Measurements from ENCODE around the gene NDUFAF2.

Gene NDUFAF2

DNA sequence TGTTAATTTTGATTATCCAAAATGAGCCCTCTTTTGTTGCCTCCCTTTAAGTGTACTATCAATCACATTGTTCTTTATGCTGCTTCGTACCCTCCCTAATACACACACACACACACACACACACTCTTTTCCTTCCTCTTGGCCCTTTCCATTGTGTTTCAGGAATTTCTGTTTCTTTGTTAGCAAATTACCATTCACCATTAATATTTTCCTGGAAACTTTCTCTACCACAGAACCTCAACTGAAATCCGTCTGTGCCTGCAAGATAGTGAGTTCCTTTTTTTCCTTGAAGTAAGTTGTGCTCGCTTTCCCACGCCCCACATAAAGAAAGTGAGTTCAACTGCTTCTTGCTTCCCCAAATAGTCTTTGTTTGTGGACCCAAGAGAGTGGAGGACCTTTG, 155.4 kb downstream of the NDUFAF2 start:
- H3K27ac ChIP-seq (ENCODE audit: insufficient read depth in 1 of 2, low read depth in 1 of 2, low read length in 2 of 2, poor library complexity in 1 of 2, severe bottlenecking in 2 of 2): peak overlapping the region; percentile 20 to 74
- H3K9me3 ChIP-seq (ENCODE audit: control extremely low read depth in 1 of 5, control insufficient read depth in 4 of 5, insufficient read depth in 2 of 5, low read depth in 1 of 5, low read length in 4 of 5): peaks cover 0 to 13% (median 0%) of the 10 kb centered on the region in 5 experiments
- CTCF ChIA-PET: interaction anchor here (0.7 to 1.0 kb wide), 3 partner anchors 12 to 100 kb away, joined by 3 to 4 read pairs (median 3); no protein-coding TSS in a partner anchor
- POLR2A ChIA-PET: no interaction called here
- 3% methylated on average over 3 of the region's 4 CpGs for WGBS (ENCODE audit: insufficient coverage)
- H3K27me3 ChIP-seq (replicated peaks in 2 of 5; ENCODE audit: control insufficient read depth in 4 of 5, insufficient read depth in 5 of 5, low read length in 4 of 5): no peaks in the 10 kb centered on the region
- peak overlapping the region in 2 of 7 experiments; percentile 5 to 14 for H3K4me3 ChIP-seq (ENCODE audit: control insufficient read depth in 1 of 7, extremely low read depth in 1 of 7, insufficient read depth in 4 of 7, low read depth in 2 of 7, low read length in 6 of 7)
- peak; percentile 57 to 92 (median 86) for DNase-seq
- H3K36me3 ChIP-seq (ENCODE audit: control insufficient read depth in 4 of 4, insufficient read depth in 4 of 4, low read length in 3 of 4): peaks cover 0 to 18% (median 4%) of the 10 kb centered on the region in 4 experiments
- peaks cover 4 to 19% (median 9%) of the 10 kb centered on the region in 4 experiments for H3K4me1 ChIP-seq (ENCODE audit: control extremely low read depth in 1 of 4, control insufficient read depth in 4 of 4, insufficient read depth in 4 of 4, low read length in 3 of 4)

DNA sequence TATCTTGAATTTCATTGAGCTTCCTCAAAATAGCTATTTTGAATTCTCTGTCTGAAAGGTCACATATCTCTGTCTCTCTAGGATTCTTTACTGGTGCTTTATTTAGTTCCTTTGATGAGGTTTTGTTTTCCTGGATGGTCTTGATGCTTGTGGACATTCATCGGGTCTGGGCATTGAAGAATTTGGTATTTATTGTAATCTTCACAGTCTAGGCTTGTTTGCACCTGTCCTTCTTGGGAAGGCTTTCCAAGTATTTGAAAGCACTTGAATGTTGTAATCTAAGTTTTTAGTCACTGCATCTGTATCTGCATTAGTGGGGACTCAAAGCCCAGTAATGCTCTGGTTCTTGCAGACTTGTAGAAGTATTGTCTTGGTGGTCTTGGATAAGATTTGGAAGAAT, 169.4 kb downstream of the NDUFAF2 start:
- CTCF ChIA-PET: interaction anchor here (0.6 kb wide), 1 partner anchor 27 kb away, joined by 3 read pairs; no protein-coding TSS in a partner anchor
- Histone ChIP-seq H3K9me3 (ENCODE audit: control extremely low read depth in 1 of 5, control insufficient read depth in 4 of 5, insufficient read depth in 2 of 5, low read depth in 1 of 5, low read length in 4 of 5) (peaks cover 0 to 8% (median 4%) of the 10 kb centered on the region in 5 experiments), H3K4me1 (ENCODE audit: control extremely low read depth in 1 of 4, control insufficient read depth in 4 of 4, insufficient read depth in 4 of 4, low read length in 3 of 4) (peaks cover 0 to under 1% (median 0%) of the 10 kb centered on the region in 4 experiments), H3K27ac (ENCODE audit: insufficient read depth in 1 of 2, low read depth in 1 of 2, low read length in 2 of 2, poor library complexity in 1 of 2, severe bottlenecking in 2 of 2) (no peak overlapping the region), H3K36me3 (ENCODE audit: control insufficient read depth in 4 of 4, insufficient read depth in 4 of 4, low read length in 3 of 4) (peaks cover 0 to 5% (median 0%) of the 10 kb centered on the region in 4 experiments), H3K4me3 (ENCODE audit: control insufficient read depth in 1 of 7, extremely low read depth in 1 of 7, insufficient read depth in 4 of 7, low read depth in 2 of 7, low read length in 6 of 7) (no peak overlapping the region), H3K27me3 (replicated peaks in 2 of 5; ENCODE audit: control insufficient read depth in 4 of 5, insufficient read depth in 5 of 5, low read length in 4 of 5) (no peaks in the 10 kb centered on the region)
- POLR2A ChIA-PET: interaction anchor here (0.6 kb wide), 1 partner anchor 39 kb away, joined by 3 read pairs; no protein-coding TSS in a partner anchor
- DNase-seq: no peak
- no CpG with 5 or more reads among the region's 1 CpG for WGBS (ENCODE audit: insufficient coverage)

DNA sequence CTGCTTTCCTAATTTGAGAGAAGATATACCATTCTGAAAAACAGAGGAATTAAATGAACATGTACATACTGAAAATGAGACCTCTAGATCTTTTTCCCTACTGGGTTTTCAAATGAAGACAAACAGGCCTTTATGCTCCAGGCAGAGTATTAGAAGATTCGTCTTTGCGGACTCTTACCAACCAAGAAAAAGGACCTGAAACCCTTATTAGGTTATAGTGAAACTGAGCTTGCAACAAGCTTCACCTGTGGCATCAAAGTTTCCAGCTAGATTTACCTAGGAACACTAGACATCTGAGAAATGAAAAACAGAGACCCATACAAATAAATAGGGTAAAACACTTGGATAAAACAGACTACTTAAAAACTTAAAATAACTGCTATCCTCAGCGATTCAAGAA, 171.0 kb downstream of the NDUFAF2 start:
- WGBS (ENCODE audit: insufficient coverage): no CpG with 5 or more reads among the region's 3 CpGs
- Histone ChIP-seq H3K4me3 (ENCODE audit: control insufficient read depth in 1 of 7, extremely low read depth in 1 of 7, insufficient read depth in 4 of 7, low read depth in 2 of 7, low read length in 6 of 7) (no peak overlapping the region), H3K27ac (ENCODE audit: insufficient read depth in 1 of 2, low read depth in 1 of 2, low read length in 2 of 2, poor library complexity in 1 of 2, severe bottlenecking in 2 of 2) (no peak overlapping the region), H3K4me1 (ENCODE audit: control extremely low read depth in 1 of 4, control insufficient read depth in 4 of 4, insufficient read depth in 4 of 4, low read length in 3 of 4) (peaks cover 0 to 2% (median 0%) of the 10 kb centered on the region in 4 experiments), H3K36me3 (ENCODE audit: control insufficient read depth in 4 of 4, insufficient read depth in 4 of 4, low read length in 3 of 4) (peaks cover 0 to 5% (median 0%) of the 10 kb centered on the region in 4 experiments), H3K9me3 (ENCODE audit: control extremely low read depth in 1 of 5, control insufficient read depth in 4 of 5, insufficient read depth in 2 of 5, low read depth in 1 of 5, low read length in 4 of 5) (peaks cover 0 to 8% (median 4%) of the 10 kb centered on the region in 5 experiments), H3K27me3 (replicated peaks in 2 of 5; ENCODE audit: control insufficient read depth in 4 of 5, insufficient read depth in 5 of 5, low read length in 4 of 5) (no peaks in the 10 kb centered on the region)
- CTCF ChIA-PET: no interaction called here
- POLR2A ChIA-PET: no interaction called here
- DNase-seq: no peak

DNA sequence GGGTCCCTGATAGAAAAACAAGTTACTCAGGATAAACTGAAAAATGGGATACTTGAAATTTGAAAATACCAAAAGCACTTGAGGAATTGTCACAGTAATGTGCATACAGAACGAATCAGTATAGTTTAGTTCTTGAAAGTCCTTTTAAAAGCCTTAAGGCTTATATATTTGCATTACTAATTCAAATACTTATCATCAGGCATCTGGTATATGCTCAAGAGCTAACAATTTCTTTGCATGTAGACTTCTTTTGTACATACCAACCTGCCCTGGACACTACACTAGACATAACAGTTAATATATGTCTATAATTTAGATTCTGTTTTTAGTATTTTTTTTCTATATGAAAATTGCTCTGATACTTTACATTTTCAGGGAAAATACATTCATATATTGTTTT, 174.1 kb downstream of the NDUFAF2 start:
- POLR2A ChIA-PET: no interaction called here

GRCh38 chr5:61120534-61120933, 175.5 kb downstream of the NDUFAF2 start:
- POLR2A ChIA-PET: no interaction called here
- no CpG with 5 or more reads among the region's 1 CpG for WGBS (ENCODE audit: insufficient coverage)

More for the DNA sequence above, 174.1 kb downstream of the NDUFAF2 start:
- H3K27ac ChIP-seq (ENCODE audit: insufficient read depth in 1 of 2, low read depth in 1 of 2, low read length in 2 of 2, poor library complexity in 1 of 2, severe bottlenecking in 2 of 2): no peak overlapping the region
- H3K4me3 ChIP-seq (ENCODE audit: control insufficient read depth in 1 of 7, extremely low read depth in 1 of 7, insufficient read depth in 4 of 7, low read depth in 2 of 7, low read length in 6 of 7): no peak overlapping the region
- H3K27me3 ChIP-seq (replicated peaks in 2 of 5; ENCODE audit: control insufficient read depth in 4 of 5, insufficient read depth in 5 of 5, low read length in 4 of 5): no peaks in the 10 kb centered on the region
- H3K4me1 ChIP-seq (ENCODE audit: control extremely low read depth in 1 of 4, control insufficient read depth in 4 of 4, insufficient read depth in 4 of 4, low read length in 3 of 4): peaks cover 0 to 2% (median 0%) of the 10 kb centered on the region in 4 experiments
- peaks cover 0 to 5% (median 2%) of the 10 kb centered on the region in 4 experiments for H3K36me3 ChIP-seq (ENCODE audit: control insufficient read depth in 4 of 4, insufficient read depth in 4 of 4, low read length in 3 of 4)
- no peak for DNase-seq
- CTCF ChIA-PET: interaction anchor here (0.6 kb wide), 1 partner anchor 1586 kb away, joined by 3 read pairs; no protein-coding TSS in a partner anchor
- peaks cover 0 to 1% (median 0%) of the 10 kb centered on the region in 5 experiments for H3K9me3 ChIP-seq (ENCODE audit: control extremely low read depth in 1 of 5, control insufficient read depth in 4 of 5, insufficient read depth in 2 of 5, low read depth in 1 of 5, low read length in 4 of 5)
- WGBS (ENCODE audit: insufficient coverage): no CpG with 5 or more reads among the region's 1 CpG

GRCh38 chr5:61123145-61123544, 178.1 kb downstream of the NDUFAF2 start:
- H3K36me3 ChIP-seq (ENCODE audit: control insufficient read depth in 4 of 4, insufficient read depth in 4 of 4, low read length in 3 of 4): peaks cover 0 to 4% (median 0%) of the 10 kb centered on the region in 4 experiments
- ChIA-PET CTCF (no interaction called here), POLR2A (no interaction called here)
- H3K4me1 ChIP-seq (ENCODE audit: control extremely low read depth in 1 of 4, control insufficient read depth in 4 of 4, insufficient read depth in 4 of 4, low read length in 3 of 4): peaks cover 0 to 2% (median 0%) of the 10 kb centered on the region in 4 experiments
- 100% methylated on average over 2 of the region's 4 CpGs for WGBS (ENCODE audit: insufficient coverage)
- no peak overlapping the region for H3K27ac ChIP-seq (ENCODE audit: insufficient read depth in 1 of 2, low read depth in 1 of 2, low read length in 2 of 2, poor library complexity in 1 of 2, severe bottlenecking in 2 of 2)
- DNase-seq: no peak
- H3K9me3 ChIP-seq (ENCODE audit: control extremely low read depth in 1 of 5, control insufficient read depth in 4 of 5, insufficient read depth in 2 of 5, low read depth in 1 of 5, low read length in 4 of 5): peaks cover 0 to 1% (median 0%) of the 10 kb centered on the region in 5 experiments
- H3K27me3 ChIP-seq (replicated peaks in 2 of 5; ENCODE audit: control insufficient read depth in 4 of 5, insufficient read depth in 5 of 5, low read length in 4 of 5): no peaks in the 10 kb centered on the region
- no peak overlapping the region for H3K4me3 ChIP-seq (ENCODE audit: control insufficient read depth in 1 of 7, extremely low read depth in 1 of 7, insufficient read depth in 4 of 7, low read depth in 2 of 7, low read length in 6 of 7)

More at GRCh38 chr5:61120534-61120933, 175.5 kb downstream of the NDUFAF2 start:
- no peak overlapping the region for H3K4me3 ChIP-seq (ENCODE audit: control insufficient read depth in 1 of 7, extremely low read depth in 1 of 7, insufficient read depth in 4 of 7, low read depth in 2 of 7, low read length in 6 of 7)
- no peak overlapping the region for H3K27ac ChIP-seq (ENCODE audit: insufficient read depth in 1 of 2, low read depth in 1 of 2, low read length in 2 of 2, poor library complexity in 1 of 2, severe bottlenecking in 2 of 2)
- CTCF ChIA-PET: no interaction called here
- no peaks in the 10 kb centered on the region for H3K27me3 ChIP-seq (replicated peaks in 2 of 5; ENCODE audit: control insufficient read depth in 4 of 5, insufficient read depth in 5 of 5, low read length in 4 of 5)
- peaks cover 0 to 1% (median 0%) of the 10 kb centered on the region in 5 experiments for H3K9me3 ChIP-seq (ENCODE audit: control extremely low read depth in 1 of 5, control insufficient read depth in 4 of 5, insufficient read depth in 2 of 5, low read depth in 1 of 5, low read length in 4 of 5)
- peaks cover 0 to 2% (median 0%) of the 10 kb centered on the region in 4 experiments for H3K4me1 ChIP-seq (ENCODE audit: control extremely low read depth in 1 of 4, control insufficient read depth in 4 of 4, insufficient read depth in 4 of 4, low read length in 3 of 4)
- no peak for DNase-seq
- peaks cover 0 to 4% (median 0%) of the 10 kb centered on the region in 4 experiments for H3K36me3 ChIP-seq (ENCODE audit: control insufficient read depth in 4 of 4, insufficient read depth in 4 of 4, low read length in 3 of 4)

GRCh38 chr5:61130289-61130688, 185.3 kb downstream of the NDUFAF2 start:
- ChIA-PET POLR2A (no interaction called here), CTCF (no interaction called here)
- H3K9me3 ChIP-seq (ENCODE audit: control extremely low read depth in 1 of 5, control insufficient read depth in 4 of 5, insufficient read depth in 2 of 5, low read depth in 1 of 5, low read length in 4 of 5): no peaks in the 10 kb centered on the region
- no peaks in the 10 kb centered on the region for H3K4me1 ChIP-seq (ENCODE audit: control extremely low read depth in 1 of 4, control insufficient read depth in 4 of 4, insufficient read depth in 4 of 4, low read length in 3 of 4)
- 89% methylated on average over 1 of the region's 2 CpGs for WGBS (ENCODE audit: insufficient coverage)
- H3K4me3 ChIP-seq (ENCODE audit: control insufficient read depth in 1 of 7, extremely low read depth in 1 of 7, insufficient read depth in 4 of 7, low read depth in 2 of 7, low read length in 6 of 7): no peak overlapping the region
- no peak for DNase-seq
- no peak overlapping the region for H3K27ac ChIP-seq (ENCODE audit: insufficient read depth in 1 of 2, low read depth in 1 of 2, low read length in 2 of 2, poor library complexity in 1 of 2, severe bottlenecking in 2 of 2)
- H3K27me3 ChIP-seq (replicated peaks in 2 of 5; ENCODE audit: control insufficient read depth in 4 of 5, insufficient read depth in 5 of 5, low read length in 4 of 5): no peaks in the 10 kb centered on the region
- H3K36me3 ChIP-seq (ENCODE audit: control insufficient read depth in 4 of 4, insufficient read depth in 4 of 4, low read length in 3 of 4): no peaks in the 10 kb centered on the region

Data from common myeloid progenitor, CD34-positive (primary cell).